Urinary bladder (tissue), 4 donors: Measurements from ENCODE around the gene MCC. TPM values are rescaled to one million over a fixed set of nuclear protein-coding genes. Genes with fewer than 3 reads are reported as not detected.
"Not testable (repeated sequence)": the region's sequence is repeated elsewhere in the genome, so short reads cannot be mapped to it uniquely, and the experiment has no call there.

Experiments used
- DNase-seq: peaks from one replicate; pipeline ENCODE4 v3.0.0-alpha.2; 2015; ENCODE audit errors: extremely low spot score
- H3K27ac ChIP-seq: one replicate; pipeline ENCODE4 v1.5.1; 2013; ENCODE audit warnings: low read depth, mild to moderate bottlenecking, moderate library complexity
- H3K36me3 ChIP-seq: one replicate; pipeline ENCODE4 v1.6.1; 2013; ENCODE audit warnings: mild to moderate bottlenecking, moderate library complexity; ENCODE audit not compliant: insufficient read depth
- H3K4me1 ChIP-seq: one replicate; pipeline ENCODE4 v1.6.1; 2013; ENCODE audit warnings: mild to moderate bottlenecking, moderate library complexity; ENCODE audit not compliant: insufficient read depth
- H3K4me3 ChIP-seq: one replicate; pipeline ENCODE4 v1.5.1; 2013; ENCODE audit warnings: low read depth, low read length
- WGBS: extraction: QIAGEN DNeasy Blood & Tissue Kit; methylation state at CpG from one replicate; pipeline ENCODE4 v1.1.7; 2013; 5-methylcytosine and 5-hydroxymethylcytosine counted together
- polyA plus RNA-seq: library from polyadenylated mRNA; stranded (reverse); fragments of 200-250 nt; gene quantifications from one replicate; pipeline ENCODE4 v1.2.3, GENCODE V29; 2013
- total RNA-seq: library from RNA; depleted of rRNA; stranded (reverse); fragments of >200 nt; gene quantifications from one replicate; pipeline ENCODE4 v1.2.3, GENCODE V29; 2014
- donor health status: healthy with polysubstance abuse.
- donor health status: healthy.

MCC gene
- total and polyA plus RNA-seq, 2 donors, result 17.2 to 60.7 TPM

DNA sequence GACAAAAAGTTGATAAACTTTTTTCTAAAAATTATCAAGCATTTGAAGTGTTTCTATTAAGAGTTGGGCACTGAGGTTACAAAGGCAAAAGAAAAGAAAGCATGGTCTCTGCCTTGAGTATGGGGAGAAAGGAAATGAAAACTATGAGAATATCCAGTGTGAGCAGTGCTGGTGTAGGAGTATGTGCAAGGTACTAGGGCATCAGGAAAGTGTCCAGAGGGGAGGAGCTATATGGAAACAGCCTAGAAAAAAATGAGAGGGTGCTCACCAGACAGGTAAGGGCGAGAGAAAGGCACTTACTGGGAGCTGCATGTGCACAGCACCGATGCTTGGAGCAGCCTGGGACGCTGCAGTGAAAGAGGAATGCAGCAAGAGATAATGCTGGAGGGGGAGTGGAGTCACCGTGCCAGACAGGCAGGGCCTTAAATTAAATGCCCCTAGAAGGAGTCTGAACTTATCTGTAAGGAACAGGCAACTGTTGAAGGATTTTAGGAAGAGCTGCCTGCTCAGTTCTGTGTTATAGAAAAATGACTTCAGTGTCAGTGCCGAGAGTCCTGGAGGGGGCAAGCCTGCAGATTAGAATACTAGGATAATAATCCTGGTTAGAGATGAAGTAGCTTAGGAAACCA, 14.0 kb downstream of the MCC start:
- Histone ChIP-seq H3K27ac (no peak overlapping the region), H3K4me3 (no peak overlapping the region), H3K4me1 (no peaks in the 10 kb centered on the region), H3K36me3 (no peaks in the 10 kb centered on the region)
- no peak for DNase-seq
- WGBS, result 24% methylated on average over 5 of the region's 5 CpGs

DNA sequence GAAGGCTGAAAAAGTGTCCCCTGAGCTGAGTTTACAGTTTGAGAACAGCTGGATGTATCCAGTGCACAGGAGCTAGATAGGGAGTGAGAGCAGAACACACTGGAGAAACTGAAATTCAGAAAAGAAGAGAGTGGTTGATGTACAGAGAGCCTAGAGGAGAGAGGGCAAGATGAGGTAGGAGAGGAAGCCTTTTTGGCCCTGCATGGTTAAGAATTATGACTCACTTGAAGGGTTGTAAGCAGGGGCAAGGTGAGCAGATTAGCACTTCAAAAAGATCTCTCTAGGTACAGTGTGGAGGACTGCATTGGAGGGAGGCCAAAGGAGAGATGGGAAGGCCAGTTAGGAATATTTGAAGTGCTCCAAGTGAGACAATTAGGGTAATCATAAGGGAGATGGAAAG, 25.2 kb downstream of the MCC start:
- Histone ChIP-seq H3K4me3 (no peak overlapping the region), H3K36me3 (no peaks in the 10 kb centered on the region), H3K4me1 (no peaks in the 10 kb centered on the region), H3K27ac (no peak overlapping the region)
- no peak for DNase-seq

DNA sequence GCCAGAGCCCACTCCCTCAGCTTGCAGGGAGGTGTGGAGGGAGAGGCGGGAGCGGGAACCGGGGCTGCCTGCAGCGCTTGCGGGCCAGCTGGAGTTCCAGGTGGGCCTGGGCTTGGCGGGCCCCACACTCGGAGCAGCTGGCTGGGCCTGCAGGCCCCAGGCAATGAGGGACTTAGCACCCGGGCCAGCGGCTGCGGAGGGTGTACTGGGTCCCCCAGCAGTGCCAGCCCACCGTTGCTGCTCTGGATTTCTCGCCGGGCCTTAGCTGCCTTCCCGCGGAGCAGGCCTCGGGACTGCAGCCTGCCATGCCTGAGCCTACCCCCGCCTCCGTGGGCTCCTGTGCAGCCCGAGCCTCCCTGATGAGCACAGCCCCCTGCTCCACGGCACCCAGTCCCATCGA, 31.1 kb downstream of the MCC start:
- not testable (repeated sequence) for DNase-seq, H3K27ac ChIP-seq, H3K4me3 ChIP-seq, H3K36me3 ChIP-seq, H3K4me1 ChIP-seq
- 97% methylated on average over 21 of the region's 21 CpGs for WGBS

DNA sequence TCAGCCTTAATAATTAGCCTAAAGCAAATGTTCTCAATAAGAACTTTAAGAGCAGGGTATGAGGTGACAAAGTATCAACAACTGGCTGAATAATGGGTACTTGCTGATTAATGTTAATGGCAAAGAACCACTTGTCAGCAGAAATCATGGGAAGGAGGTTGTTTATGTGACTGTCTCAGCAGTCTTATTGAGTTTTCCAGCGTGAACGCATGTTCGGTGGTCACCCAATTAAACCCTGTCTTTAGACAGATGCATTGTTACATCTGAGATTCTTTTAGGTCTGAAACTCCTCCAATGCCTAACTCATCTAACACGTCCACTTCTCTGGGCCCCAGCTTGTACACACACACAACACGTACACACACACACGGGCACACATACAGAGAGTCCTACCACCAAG, 35.3 kb downstream of the MCC start:
- Histone ChIP-seq H3K36me3 (no peaks in the 10 kb centered on the region), H3K27ac (no peak overlapping the region), H3K4me1 (no peaks in the 10 kb centered on the region), H3K4me3 (no peak overlapping the region)
- DNase-seq, result no peak
- WGBS, result 86% methylated on average over 6 of the region's 6 CpGs

DNA sequence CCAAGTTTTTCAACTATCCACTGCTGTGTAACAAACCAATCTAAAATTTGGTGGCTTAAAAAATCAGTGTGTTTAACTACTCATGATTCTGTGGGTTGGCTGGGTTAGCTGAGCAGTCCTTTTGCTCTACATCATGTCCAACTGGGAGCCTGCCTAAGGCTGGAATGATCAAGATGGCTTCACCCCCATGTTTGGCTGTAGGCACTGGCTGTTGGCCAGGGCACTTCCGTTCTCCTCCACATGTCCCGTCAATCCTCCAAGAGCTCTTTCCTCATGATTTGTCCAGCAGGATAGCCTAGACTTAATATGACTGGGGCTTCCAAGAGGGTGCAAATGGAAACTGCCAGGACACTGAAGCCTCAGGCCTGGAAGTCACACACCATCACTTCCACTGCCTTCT, 36.5 kb downstream of the MCC start:
- no peak for DNase-seq
- Histone ChIP-seq H3K27ac (no peak overlapping the region), H3K36me3 (no peaks in the 10 kb centered on the region), H3K4me3 (no peak overlapping the region), H3K4me1 (no peaks in the 10 kb centered on the region)
- 70% methylated on average over 2 of the region's 2 CpGs for WGBS

DNA sequence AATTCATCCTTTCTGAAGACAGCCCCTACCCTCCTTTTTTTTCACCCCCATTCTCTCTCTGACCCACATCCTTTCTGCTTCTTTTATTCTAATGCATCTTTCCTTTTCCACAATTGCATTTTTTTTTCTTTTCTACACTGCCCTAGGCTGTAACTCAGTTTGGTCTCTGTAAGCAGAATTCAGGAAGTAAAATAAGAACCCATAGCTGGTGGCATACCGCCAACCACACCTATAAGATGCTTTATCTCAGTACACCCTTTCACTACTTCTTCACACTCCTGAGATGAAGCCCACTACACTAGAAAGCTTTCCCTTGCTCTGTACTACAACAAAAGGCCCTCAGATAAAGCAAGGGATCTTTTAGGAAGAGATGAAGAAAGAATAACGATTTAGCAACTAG, 37.3 kb downstream of the MCC start:
- Histone ChIP-seq H3K4me1 (no peaks in the 10 kb centered on the region), H3K4me3 (no peak overlapping the region), H3K27ac (no peak overlapping the region), H3K36me3 (no peaks in the 10 kb centered on the region)
- 13% methylated on average over 2 of the region's 2 CpGs for WGBS
- no peak for DNase-seq

DNA sequence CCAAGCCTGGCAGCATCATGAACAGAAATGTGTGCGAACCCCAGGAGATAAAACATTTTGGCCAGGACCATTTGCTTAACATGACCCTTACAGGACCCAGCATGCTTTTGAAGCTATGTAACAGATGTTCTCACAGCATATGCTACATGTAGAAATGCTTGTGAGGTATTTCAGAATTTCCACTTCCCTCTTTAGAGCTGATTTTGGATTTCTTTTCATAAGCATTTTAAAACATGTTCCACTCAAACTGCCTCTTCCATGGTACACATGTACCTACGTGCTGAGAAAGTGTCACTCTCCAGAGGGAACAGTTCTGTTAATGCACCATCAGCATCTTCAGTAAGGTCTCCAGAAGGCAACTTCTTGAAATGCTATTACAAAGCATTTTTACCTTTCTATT, 37.8 kb downstream of the MCC start:
- Histone ChIP-seq H3K36me3 (no peaks in the 10 kb centered on the region), H3K27ac (no peak overlapping the region), H3K4me1 (no peaks in the 10 kb centered on the region), H3K4me3 (no peak overlapping the region)
- no peak for DNase-seq
- WGBS, result 61% methylated on average over 2 of the region's 2 CpGs

DNA sequence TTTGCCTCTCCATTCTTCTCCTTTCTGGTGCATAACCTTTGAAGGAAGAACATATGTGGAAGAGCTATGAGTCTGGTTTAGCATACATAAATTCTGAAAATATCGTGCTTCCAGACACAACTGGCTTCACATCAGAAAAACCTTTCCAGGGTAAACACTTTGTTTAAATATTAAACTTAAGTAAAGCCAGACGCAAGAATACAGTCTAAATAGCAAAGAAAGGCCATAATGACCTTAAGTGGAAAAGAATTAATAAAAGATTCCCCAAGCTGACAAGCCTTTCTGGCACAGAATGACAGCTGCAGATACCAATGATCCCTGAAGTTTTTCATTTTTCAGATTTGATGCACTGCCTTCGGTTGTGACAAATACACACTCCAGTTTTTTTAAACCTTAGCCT, 40.0 kb downstream of the MCC start:
- Histone ChIP-seq H3K36me3 (no peaks in the 10 kb centered on the region), H3K27ac (no peak overlapping the region), H3K4me3 (no peak overlapping the region), H3K4me1 (no peaks in the 10 kb centered on the region)
- DNase-seq, result no peak
- WGBS, result 66% methylated on average over 3 of the region's 3 CpGs

DNA sequence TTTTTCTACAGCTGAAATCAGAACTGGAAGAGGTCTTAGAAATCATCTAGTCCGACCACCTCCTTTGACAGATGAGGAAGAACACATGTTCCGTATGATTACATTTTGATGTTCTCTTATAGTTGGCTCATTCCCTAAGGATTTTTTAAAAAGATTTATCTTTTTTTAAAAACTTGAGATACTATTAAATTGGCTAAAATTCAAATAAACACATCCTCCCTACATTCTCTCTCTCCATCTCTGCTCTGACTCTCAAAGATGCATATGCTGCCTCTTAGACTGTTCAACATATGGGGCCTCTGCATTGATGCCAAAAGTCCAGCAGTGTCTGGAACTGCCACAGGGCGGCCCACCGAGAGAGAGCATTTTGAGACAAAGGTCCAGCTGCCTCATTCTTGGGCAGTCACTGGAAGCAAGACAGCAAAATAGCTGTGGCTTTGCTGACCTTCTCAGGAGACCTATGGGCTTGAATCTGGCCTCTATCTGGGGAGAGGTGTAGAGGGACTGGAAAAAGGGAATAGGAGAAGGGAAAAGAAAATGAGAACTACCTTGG, 40.7 kb downstream of the MCC start:
- no peaks in the 10 kb centered on the region for H3K4me1 ChIP-seq
- no peak for DNase-seq
- WGBS, result 59% methylated on average over 4 of the region's 4 CpGs

DNA sequence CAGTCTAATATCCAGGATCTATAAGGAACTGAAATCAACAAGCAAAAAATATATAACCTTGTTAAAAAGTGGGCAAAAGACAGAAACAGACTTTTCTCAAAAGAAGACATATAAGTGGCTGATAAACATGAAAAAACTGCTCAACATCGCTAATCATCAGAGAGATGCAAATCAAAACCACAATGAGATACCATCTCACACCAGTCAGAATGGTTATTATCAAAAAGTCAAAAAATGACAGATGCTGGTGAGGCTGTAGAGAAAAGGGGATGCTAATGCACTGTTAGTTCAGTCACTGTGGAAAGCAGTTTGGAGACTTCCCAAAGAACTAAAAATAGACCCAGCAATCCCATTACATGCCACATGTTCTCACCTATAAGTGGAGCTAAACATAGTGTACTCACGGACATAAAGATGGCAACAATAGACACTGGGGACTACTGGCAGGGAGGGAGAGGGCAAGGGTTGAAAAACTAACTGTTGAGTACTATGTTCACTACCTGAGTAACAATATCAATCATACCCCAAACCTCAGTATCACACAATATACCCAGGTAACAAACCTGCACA, 41.8 kb downstream of the MCC start:
- Histone ChIP-seq H3K4me3 (no peak overlapping the region), H3K4me1 (no peaks in the 10 kb centered on the region)
- 65% methylated on average over 2 of the region's 2 CpGs for WGBS

More for the DNA sequence above, 40.7 kb downstream of the MCC start:
- H3K4me3 ChIP-seq, result no peak overlapping the region
- H3K27ac ChIP-seq, result no peak overlapping the region
- no peaks in the 10 kb centered on the region for H3K36me3 ChIP-seq

DNA sequence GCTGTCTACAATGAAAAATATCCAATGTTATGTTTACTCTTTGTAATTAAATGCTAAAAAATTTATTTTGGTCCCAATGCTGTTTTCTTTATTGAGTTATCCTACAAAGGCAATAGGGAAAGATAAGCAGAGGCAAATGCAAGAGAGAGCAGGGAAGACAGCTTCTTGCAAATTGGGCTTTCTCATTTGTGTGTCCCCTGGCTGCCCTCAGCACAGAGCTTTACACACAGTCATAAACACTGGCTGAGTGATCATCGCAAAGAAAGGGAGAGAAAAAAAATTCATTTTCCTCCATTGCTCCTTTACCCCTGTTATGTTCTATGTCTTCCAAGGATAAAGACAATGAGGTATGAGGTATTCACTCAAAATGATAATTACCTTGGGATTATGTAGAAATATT, 51.1 kb downstream of the MCC start:
- H3K27ac ChIP-seq, result no peak overlapping the region
- WGBS, result 19% methylated on average over 1 of the region's 1 CpG
- H3K36me3 ChIP-seq, result no peaks in the 10 kb centered on the region
- H3K4me1 ChIP-seq, result no peaks in the 10 kb centered on the region
- DNase-seq, result no peak
- no peak overlapping the region for H3K4me3 ChIP-seq

More for the DNA sequence above, 41.8 kb downstream of the MCC start:
- no peak for DNase-seq
- H3K36me3 ChIP-seq, result no peaks in the 10 kb centered on the region
- H3K27ac ChIP-seq, result no peak overlapping the region

DNA sequence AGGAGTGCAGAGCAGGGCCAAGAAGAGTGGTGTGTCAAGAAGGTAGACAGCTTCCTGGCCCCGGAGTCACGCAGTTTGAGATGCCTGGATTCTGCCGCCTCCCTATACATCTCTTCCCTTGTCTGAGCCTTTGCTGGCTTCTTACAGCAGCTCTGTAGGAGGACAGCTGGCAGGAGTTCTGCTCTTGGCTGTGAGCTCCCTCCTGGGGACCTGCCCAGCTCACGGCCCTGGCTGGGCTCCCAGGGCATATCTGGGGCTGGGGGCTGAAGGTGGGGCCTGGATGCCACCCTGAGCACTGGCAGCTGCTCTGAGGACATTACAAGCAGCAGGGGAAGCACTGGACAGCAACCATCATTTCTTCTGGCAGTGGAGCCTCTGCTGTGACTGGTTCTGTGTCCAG, 52.7 kb downstream of the MCC start:
- WGBS, result 43% methylated on average over 4 of the region's 4 CpGs

DNA sequence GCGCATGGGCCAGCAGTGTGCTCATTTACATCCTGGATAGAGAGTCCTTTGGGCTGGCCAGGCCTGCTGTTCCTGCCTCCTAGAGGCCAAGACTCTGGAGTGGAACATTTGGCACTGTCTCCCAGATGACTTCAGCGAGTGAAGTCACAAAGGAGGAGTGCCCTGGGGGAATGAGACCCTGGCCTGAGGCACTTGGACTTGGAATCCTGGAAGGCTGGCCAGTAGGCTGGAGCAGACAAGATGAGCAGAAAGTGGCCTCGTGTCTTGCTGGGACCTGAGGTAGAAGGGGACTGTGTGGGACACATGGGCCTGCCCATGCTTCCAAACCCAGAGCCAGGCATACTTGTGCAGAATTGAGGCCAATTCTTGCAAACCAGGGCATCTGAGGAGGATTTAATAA, 53.4 kb downstream of the MCC start, which contains the start of gene TSSK1B:
Gene TSSK1B, minus strand, starts transcription at position 101 of the 400 bp plus-strand sequence. CDS start 150 bp downstream, outside the sequence.
- DNase-seq, result no peak
- Histone ChIP-seq H3K36me3 (no peaks in the 10 kb centered on the region), H3K27ac (no peak within 1 kb of the TSS), H3K4me3 (no peak within 1 kb of the TSS), H3K4me1 (no peaks in the 10 kb centered on the region)
- WGBS, result 88% methylated on average over 3 of the region's 3 CpGs

More for the DNA sequence above, 52.7 kb downstream of the MCC start:
- no peaks in the 10 kb centered on the region for H3K36me3 ChIP-seq
- no peak for DNase-seq
- H3K27ac ChIP-seq, result no peak overlapping the region
- H3K4me1 ChIP-seq, result no peaks in the 10 kb centered on the region
- H3K4me3 ChIP-seq, result no peak overlapping the region

DNA sequence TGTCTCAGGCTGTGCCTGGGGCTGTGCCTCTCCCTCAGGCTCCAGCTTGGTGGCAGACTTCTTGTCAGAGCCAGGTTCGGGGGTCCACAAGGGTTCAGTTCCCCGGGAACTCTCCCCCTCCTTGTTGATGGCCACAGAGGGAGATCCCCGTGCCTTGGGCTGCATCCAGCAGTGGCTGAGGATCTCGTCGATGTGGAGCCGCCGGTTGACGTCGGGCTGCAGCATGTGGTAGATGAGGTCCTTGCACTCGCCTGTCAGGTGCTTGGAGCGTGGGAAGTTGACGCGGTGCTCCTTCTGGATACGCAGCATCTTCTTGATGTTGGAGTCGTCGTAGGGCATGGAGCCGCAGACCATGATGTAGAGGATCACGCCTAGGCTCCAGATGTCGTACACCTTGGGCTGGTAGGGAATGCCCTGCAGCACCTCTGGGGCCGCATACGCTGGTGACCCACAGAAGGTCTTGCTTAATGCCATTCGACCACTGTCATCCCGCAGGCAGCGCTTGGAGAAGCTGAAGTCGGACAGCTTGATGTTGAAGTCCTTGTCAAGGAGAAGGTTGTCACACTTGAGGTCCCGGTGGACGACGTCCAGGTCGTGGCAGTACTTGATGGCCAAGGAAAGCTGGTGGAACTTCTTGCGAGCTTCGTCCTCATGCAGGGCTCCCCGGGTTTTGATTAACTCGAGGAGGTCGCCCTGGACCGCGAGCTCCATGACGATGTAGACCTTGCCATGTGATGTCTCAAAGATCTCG, 54.2 kb downstream of the MCC start:
- 98% methylated on average over 38 of the region's 38 CpGs for WGBS
- no peak for DNase-seq
- H3K4me1 ChIP-seq, result no peaks in the 10 kb centered on the region
- H3K27ac ChIP-seq, result no peak overlapping the region
- no peak overlapping the region for H3K4me3 ChIP-seq
- H3K36me3 ChIP-seq, result no peaks in the 10 kb centered on the region
